BLaER1 (cell line): ENCODE data around the gene USP24.
"Not testable (repeated sequence)": the region's sequence is repeated elsewhere in the genome, so short reads cannot be mapped to it uniquely, and the experiment has no call there.

Source experiments
- H3K27ac ChIP-seq: shearing (Covaris generic); formaldehyde crosslinking; 2 replicates; pipeline ENCODE4 v1.8.1; 2022
- H3K27me3 ChIP-seq: shearing (Covaris generic); formaldehyde crosslinking; 2 replicates; pipeline ENCODE4 v1.8.1; 2022
- H3K36me3 ChIP-seq: shearing (Covaris generic); formaldehyde crosslinking; 2 replicates; pipeline ENCODE4 v1.8.1; 2022
- H3K4me1 ChIP-seq: shearing (Covaris generic); formaldehyde crosslinking; 2 replicates; pipeline ENCODE4 v1.8.1; 2022
- H3K4me2 ChIP-seq: shearing (Covaris generic); formaldehyde crosslinking; 2 replicates; pipeline ENCODE4 v1.8.1; 2022
- H3K4me3 ChIP-seq: shearing (Covaris generic); formaldehyde crosslinking; 2 replicates; pipeline ENCODE4 v1.8.1; 2022
- H3K9ac ChIP-seq: shearing (Covaris generic); formaldehyde crosslinking; 2 replicates; pipeline ENCODE4 v1.8.1; 2022
- H3K9me3 ChIP-seq: shearing (Covaris generic); formaldehyde crosslinking; 2 replicates; pipeline ENCODE4 v1.8.1; 2022
- H4K20me1 ChIP-seq: shearing (Covaris generic); formaldehyde crosslinking; 2 replicates; pipeline ENCODE4 v1.8.1; 2022
- Cebpa-rat ChIP-seq: shearing (Covaris generic); IDR thresholded peaks from 2 replicates; pipeline ENCODE4 v1.8.1; 2022

USP24 gene

GRCh38 chr1:55038974-55039341 is 176.2 kb downstream of the USP24 start:
- no peak overlapping the region for H3K4me2 ChIP-seq

GRCh38 chr1:55038552-55038838 is 176.7 kb downstream of the USP24 start:
- no peaks in the 10 kb centered on the region for H3K9me3 ChIP-seq
- no peak overlapping the region for H3K4me2 ChIP-seq
- H3K9ac ChIP-seq, result no peak overlapping the region
- H3K27ac ChIP-seq, result no peak overlapping the region
- H3K4me1 ChIP-seq, result no peaks in the 10 kb centered on the region
- H3K4me3 ChIP-seq, result no peak overlapping the region
- no peaks in the 10 kb centered on the region for H4K20me1 ChIP-seq
- no peaks in the 10 kb centered on the region for H3K27me3 ChIP-seq
- no peaks in the 10 kb centered on the region for H3K36me3 ChIP-seq
- no peak for TF ChIP-seq Cebpa-rat

More at GRCh38 chr1:55038974-55039341, 176.2 kb downstream of the USP24 start:
- H3K4me3 ChIP-seq, result no peak overlapping the region
- TF ChIP-seq Cebpa-rat, result no peak
- H4K20me1 ChIP-seq, result no peaks in the 10 kb centered on the region
- H3K36me3 ChIP-seq, result no peaks in the 10 kb centered on the region
- H3K4me1 ChIP-seq, result no peaks in the 10 kb centered on the region
- H3K9ac ChIP-seq, result no peak overlapping the region
- no peaks in the 10 kb centered on the region for H3K27me3 ChIP-seq
- no peaks in the 10 kb centered on the region for H3K9me3 ChIP-seq
- no peak overlapping the region for H3K27ac ChIP-seq

- no peak for TF ChIP-seq Cebpa-rat
- no peak overlapping the region for H3K27ac ChIP-seq
- no peak overlapping the region for H3K4me3 ChIP-seq
- H3K4me2 ChIP-seq, result no peak overlapping the region
- no peaks in the 10 kb centered on the region for H4K20me1 ChIP-seq
- H3K27me3 ChIP-seq, result no peaks in the 10 kb centered on the region
- 0 out of 2 replicates have a peak, but pooled peaks cover 3% of the 10 kb centered on the region for H3K9me3 ChIP-seq
- H3K36me3 ChIP-seq, result no peaks in the 10 kb centered on the region
- H3K9ac ChIP-seq, result no peak overlapping the region
- H3K4me1 ChIP-seq, result no peaks in the 10 kb centered on the region
These were observed 177.2 kb downstream of the USP24 start for GRCh38 chr1:55037733-55038551.

DNA sequence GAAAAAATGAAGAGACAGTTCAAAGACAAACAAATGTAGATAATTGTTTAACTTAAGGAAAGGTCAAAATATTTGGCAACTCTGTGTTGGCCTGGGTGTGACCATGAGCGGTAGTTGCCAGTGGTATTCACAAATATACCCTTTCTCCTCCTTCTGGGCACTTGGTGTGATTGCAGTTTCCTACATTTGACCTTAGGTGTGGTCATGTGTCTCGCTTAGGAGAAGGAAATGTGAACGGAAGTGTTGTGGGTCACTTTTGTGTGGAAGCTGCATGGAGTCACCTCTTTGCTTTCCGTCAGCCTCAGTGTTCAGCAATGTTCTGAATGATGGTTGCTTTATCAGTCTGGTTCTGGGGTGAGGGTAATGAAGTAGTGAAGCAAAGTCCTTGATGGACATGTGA is 179.3 kb downstream of the USP24 start:
- TF ChIP-seq Cebpa-rat, result no peak
- H3K36me3 ChIP-seq, result no peaks in the 10 kb centered on the region
- no peak overlapping the region for H3K4me2 ChIP-seq
- 0 out of 2 replicates have a peak, but pooled peaks cover 3% of the 10 kb centered on the region for H3K9me3 ChIP-seq
- no peaks in the 10 kb centered on the region for H4K20me1 ChIP-seq
- no peaks in the 10 kb centered on the region for H3K4me1 ChIP-seq
- no peak overlapping the region for H3K4me3 ChIP-seq
- H3K27me3 ChIP-seq, result no peaks in the 10 kb centered on the region
- no peak overlapping the region for H3K27ac ChIP-seq
- H3K9ac ChIP-seq, result no peak overlapping the region

DNA sequence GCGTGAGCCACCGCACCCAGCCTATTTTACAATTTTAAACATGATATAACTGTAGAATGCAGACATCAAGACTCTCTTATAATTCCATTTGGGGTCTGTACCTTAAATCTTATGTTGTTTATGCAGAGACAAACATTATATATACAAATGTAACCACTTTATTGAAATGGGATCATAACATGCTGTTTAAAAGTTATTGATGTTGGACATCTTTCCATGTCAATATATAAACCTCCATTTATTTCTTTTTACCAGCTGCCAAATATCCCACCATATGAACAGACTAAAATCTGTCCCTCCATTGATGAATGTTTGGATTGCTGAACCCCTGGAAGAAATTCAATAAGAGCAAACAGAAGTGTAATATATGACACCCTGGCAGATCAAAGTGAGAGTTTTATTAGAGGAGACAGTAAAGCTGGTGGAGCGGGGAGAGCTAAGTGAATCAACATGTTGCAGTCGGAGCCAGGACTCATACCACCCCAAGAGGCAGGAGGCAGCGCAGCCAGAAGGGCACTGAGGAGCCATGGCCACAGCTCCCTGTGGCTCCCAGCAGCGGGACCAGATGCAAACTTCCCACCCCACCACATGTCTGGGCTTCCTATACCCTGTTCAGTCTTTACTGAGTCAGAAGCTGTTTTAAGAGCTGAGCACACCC is 180.6 kb downstream of the USP24 start:
- H3K4me3 ChIP-seq, result no peak overlapping the region
- H3K27ac ChIP-seq, result no peak overlapping the region
- no peaks in the 10 kb centered on the region for H3K4me1 ChIP-seq
- H3K9ac ChIP-seq, result no peak overlapping the region
- H3K9me3 ChIP-seq, result 0 out of 2 replicates have a peak, but pooled peaks cover 3% of the 10 kb centered on the region
- no peak for TF ChIP-seq Cebpa-rat
- no peak overlapping the region for H3K4me2 ChIP-seq
- H3K27me3 ChIP-seq, result no peaks in the 10 kb centered on the region
- no peaks in the 10 kb centered on the region for H4K20me1 ChIP-seq
- no peaks in the 10 kb centered on the region for H3K36me3 ChIP-seq

DNA sequence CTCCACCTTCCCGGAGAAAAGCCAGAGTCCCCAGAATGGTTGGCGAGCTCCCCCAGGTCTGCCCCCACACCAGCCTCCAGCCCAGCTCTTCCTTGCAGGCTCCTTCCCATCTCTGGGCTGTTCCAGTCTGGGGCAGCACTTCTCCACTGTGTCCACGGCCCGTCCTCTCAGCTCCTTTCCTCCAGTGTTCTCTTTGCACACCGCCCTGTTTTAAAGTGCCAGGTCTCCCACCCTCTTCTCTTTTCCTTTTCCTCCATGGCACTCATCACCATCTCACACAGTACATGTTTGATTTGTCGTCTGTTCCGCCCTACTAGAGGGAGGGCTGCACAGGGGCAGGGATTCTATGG is 181.9 kb downstream of the USP24 start:
- Histone ChIP-seq H3K27ac (no peak overlapping the region), H3K9me3 (0 out of 2 replicates have a peak, but pooled peaks cover 3% of the 10 kb centered on the region), H4K20me1 (no peaks in the 10 kb centered on the region), H3K27me3 (no peaks in the 10 kb centered on the region), H3K9ac (no peak overlapping the region), H3K4me1 (no peaks in the 10 kb centered on the region), H3K4me2 (no peak overlapping the region), H3K4me3 (no peak overlapping the region), H3K36me3 (no peaks in the 10 kb centered on the region)
- no peak for TF ChIP-seq Cebpa-rat

GRCh38 chr1:55031098-55031497 is 184.1 kb downstream of the USP24 start:
- not testable (repeated sequence) for H3K9me3 ChIP-seq, H3K27ac ChIP-seq, H3K4me1 ChIP-seq, H3K4me2 ChIP-seq, H3K9ac ChIP-seq, H4K20me1 ChIP-seq, H3K27me3 ChIP-seq, H3K4me3 ChIP-seq, H3K36me3 ChIP-seq

- H3K27me3 ChIP-seq, H3K4me1 ChIP-seq, H3K4me3 ChIP-seq, H4K20me1 ChIP-seq, H3K9ac ChIP-seq, H3K36me3 ChIP-seq, H3K27ac ChIP-seq, H3K4me2 ChIP-seq, H3K9me3 ChIP-seq: not testable (repeated sequence)
These were observed 188.5 kb downstream of the USP24 start for GRCh38 chr1:55026682-55027081.

GRCh38 chr1:55024163-55024562 is 191.0 kb downstream of the USP24 start:
- not testable (repeated sequence) for H3K4me3 ChIP-seq

DNA sequence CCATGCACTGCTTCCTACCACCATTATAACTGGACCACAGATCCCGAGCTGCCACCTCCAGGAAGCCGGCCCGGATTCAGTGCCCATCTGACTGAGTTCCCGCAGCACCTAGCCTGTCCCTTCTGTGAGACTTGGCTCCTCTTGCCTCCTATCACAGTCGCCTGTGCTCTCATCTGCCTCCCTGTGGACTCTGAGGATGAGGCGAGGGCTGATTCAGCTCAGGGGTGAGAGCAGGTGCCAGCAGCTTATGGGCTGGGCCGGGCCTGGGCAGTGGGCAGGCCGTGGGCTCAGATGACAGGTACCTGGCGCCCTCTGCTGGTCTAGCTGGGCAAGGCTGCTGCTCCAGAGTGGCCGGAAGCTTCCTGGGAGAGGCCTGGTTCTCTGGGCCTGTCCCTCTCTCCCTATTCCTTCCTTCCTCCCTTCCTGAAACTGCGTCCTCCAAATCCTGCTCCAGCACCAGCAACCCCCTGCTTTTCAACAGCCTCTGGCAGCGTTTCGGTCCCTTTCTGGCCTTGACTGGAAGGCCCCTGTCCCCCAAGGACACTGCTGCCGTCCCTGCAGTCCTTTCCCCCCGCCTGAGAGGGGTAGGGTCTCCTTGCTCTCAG is 193.1 kb downstream of the USP24 start:
- H3K9ac ChIP-seq, result no peak overlapping the region
- H3K27ac ChIP-seq, result no peak overlapping the region
- no peaks in the 10 kb centered on the region for H3K4me1 ChIP-seq
- no peaks in the 10 kb centered on the region for H4K20me1 ChIP-seq
- H3K27me3 ChIP-seq, result no peaks in the 10 kb centered on the region
- no peak overlapping the region for H3K4me2 ChIP-seq
- H3K36me3 ChIP-seq, result no peaks in the 10 kb centered on the region
- no peak for TF ChIP-seq Cebpa-rat
- no peak overlapping the region for H3K4me3 ChIP-seq
- H3K9me3 ChIP-seq, result no peaks in the 10 kb centered on the region

More at GRCh38 chr1:55024163-55024562, 191.0 kb downstream of the USP24 start:
- H3K27ac ChIP-seq, H4K20me1 ChIP-seq, H3K4me2 ChIP-seq, H3K9me3 ChIP-seq, H3K9ac ChIP-seq, H3K36me3 ChIP-seq, H3K4me1 ChIP-seq, H3K27me3 ChIP-seq: not testable (repeated sequence)
